GM12874 (cell line): ENCODE measurements around the gene NOS3.

Source experiments
- CTCF ChIP-seq: IDR thresholded peaks from 2 replicates; pipeline ENCODE4 v1.5.1; 2011; ENCODE audit warnings: low read depth, mild to moderate bottlenecking, control low read depth, low read length, moderate library complexity; ENCODE audit not compliant: insufficient read depth

NOS3 gene

GRCh38 chr7:150949564-150949963 is 41.3 kb upstream of the NOS3 start:
- no peak for TF ChIP-seq CTCF

GRCh38 chr7:150949971-150950491 is 40.8 kb upstream of the NOS3 start:
- TF ChIP-seq CTCF: no peak

- TF ChIP-seq CTCF: no peak
Observed at GRCh38 chr7:150950496-150951180, 40.2 kb upstream of the NOS3 start.

- no peak for TF ChIP-seq CTCF
Observed at GRCh38 chr7:150951181-150951520, 39.7 kb upstream of the NOS3 start.

GRCh38 chr7:150951521-150951920 is 39.3 kb upstream of the NOS3 start:
- TF ChIP-seq CTCF: no peak

GRCh38 chr7:150952331-150953050 is 38.3 kb upstream of the NOS3 start:
- no peak for TF ChIP-seq CTCF

- no peak for TF ChIP-seq CTCF
Observed at GRCh38 chr7:150953061-150953997, 37.5 kb upstream of the NOS3 start.
